ENCODE data around the gene NOX5. TPM values are rescaled to one million over a fixed set of nuclear protein-coding genes. Genes with fewer than 3 reads are reported as not detected.

Gene NOX5
- total RNA-seq, 1 experiment from 2014 or later, result 0.91 TPM

DNA sequence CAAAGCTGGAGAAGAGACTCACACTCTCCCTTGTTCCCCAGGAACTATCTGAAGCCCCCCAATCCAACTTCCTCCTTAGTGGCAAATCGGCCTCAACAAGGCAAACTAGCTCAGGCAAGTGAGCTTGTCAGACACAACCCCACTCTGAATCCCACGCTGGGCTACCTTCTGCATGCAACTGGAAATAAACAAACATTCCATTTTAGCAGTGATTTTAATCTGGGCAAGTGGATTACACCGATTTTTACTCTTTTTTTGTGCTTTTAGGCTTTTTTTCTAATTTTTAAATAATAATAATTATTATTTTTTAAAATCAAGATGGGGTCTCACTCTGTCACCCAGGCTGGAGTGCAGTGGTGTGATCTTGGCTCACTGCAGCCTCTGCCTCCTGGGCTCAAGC lies 2.9 kb upstream of the NOX5 start:
- ChIA-PET RAD21 (ENCODE audit: low non-redundant PET in 1 of 2, low total read pairs in 2 of 2, uncharacterized antibody in 2 of 2, unreplicated experiment in 2 of 2) (no interaction called here), CTCF (interaction anchor here (2.2 kb wide), 1 partner anchor 20 kb away, joined by 6 read pairs; no protein-coding TSS in a partner anchor), POLR2A (no interaction called here)
- Histone ChIP-seq H3K27me3 (ENCODE audit: insufficient read depth, low read length) (no peaks in the 10 kb centered on the region), H3K9ac (ENCODE audit: low read length) (no peak overlapping the region), H3K9me3 (ENCODE audit: control insufficient read depth in 1 of 2, insufficient read depth in 1 of 2, low read depth in 1 of 2, low read length in 2 of 2) (0 out of 4 replicates have a peak, but pooled peaks cover 0 to 8% of the 10 kb centered on the region in 2 experiments), H3K27ac (ENCODE audit: low read depth, low read length) (no peak overlapping the region), H3K79me2 (ENCODE audit: insufficient read depth, low read length) (no peaks in the 10 kb centered on the region), H2AFZ (ENCODE audit: low read depth, low read length, poor library complexity, severe bottlenecking) (no peak overlapping the region), H3K4me1 (ENCODE audit: control insufficient read depth in 1 of 2, insufficient read depth in 2 of 2, low read length in 2 of 2) (peaks cover 0 to 8% of the 10 kb centered on the region in 2 experiments; a peak in 2 of 4 replicates), H3K4me3 (replicated peaks in 1 of 2; ENCODE audit: low read depth in 1 of 2, low read length in 2 of 2) (no peak overlapping the region), H3K9me2 (ENCODE audit: insufficient read depth) (no peaks in the 10 kb centered on the region), H3K36me3 (ENCODE audit: control insufficient read depth in 1 of 2, insufficient read depth in 2 of 2, low read length in 2 of 2) (no peaks in the 10 kb centered on the region), H3K4me2 (ENCODE audit: low read length) (no peak overlapping the region), H4K20me1 (ENCODE audit: insufficient read depth) (no peaks in the 10 kb centered on the region)
- ATAC-seq (no peak), DNase-seq (ENCODE audit: low read depth, low spot score) (no peak)
- intact Hi-C loops (cut with micrococcal nuclease), result no loop called here
- no TSS peak for BruUV-seq (replicated peaks)
- TF ChIP-seq CBX3 (IDR thresholded peaks at IDR 0.05; ENCODE audit: low read depth) (no peak), POLR2A (IDR thresholded peaks at IDR 0.05; ENCODE audit: borderline replicate concordance, extremely low read depth, insufficient read depth, insufficient read length) (no peak), TCF7L2 (IDR thresholded peaks at IDR 0.05; ENCODE audit: borderline replicate concordance, extremely low read depth, insufficient read depth, insufficient read length) (no peak), EGR1 (IDR thresholded peaks at IDR 0.05; ENCODE audit: low read depth) (no peak), YY1 (IDR thresholded peaks at IDR 0.05; ENCODE audit: extremely low read depth, insufficient replicate concordance, low read depth, low read length) (no peak), ELF1 (IDR thresholded peaks at IDR 0.05; ENCODE audit: borderline replicate concordance, low read depth) (no peak), CEBPB (IDR thresholded peaks at IDR 0.05; ENCODE audit: low read depth) (no peak), SRF (IDR thresholded peaks at IDR 0.05; ENCODE audit: low read depth) (no peak), EZH2 (IDR thresholded peaks at IDR 0.05) (no peak)
- TF ChIP-seq, protein P1, sequence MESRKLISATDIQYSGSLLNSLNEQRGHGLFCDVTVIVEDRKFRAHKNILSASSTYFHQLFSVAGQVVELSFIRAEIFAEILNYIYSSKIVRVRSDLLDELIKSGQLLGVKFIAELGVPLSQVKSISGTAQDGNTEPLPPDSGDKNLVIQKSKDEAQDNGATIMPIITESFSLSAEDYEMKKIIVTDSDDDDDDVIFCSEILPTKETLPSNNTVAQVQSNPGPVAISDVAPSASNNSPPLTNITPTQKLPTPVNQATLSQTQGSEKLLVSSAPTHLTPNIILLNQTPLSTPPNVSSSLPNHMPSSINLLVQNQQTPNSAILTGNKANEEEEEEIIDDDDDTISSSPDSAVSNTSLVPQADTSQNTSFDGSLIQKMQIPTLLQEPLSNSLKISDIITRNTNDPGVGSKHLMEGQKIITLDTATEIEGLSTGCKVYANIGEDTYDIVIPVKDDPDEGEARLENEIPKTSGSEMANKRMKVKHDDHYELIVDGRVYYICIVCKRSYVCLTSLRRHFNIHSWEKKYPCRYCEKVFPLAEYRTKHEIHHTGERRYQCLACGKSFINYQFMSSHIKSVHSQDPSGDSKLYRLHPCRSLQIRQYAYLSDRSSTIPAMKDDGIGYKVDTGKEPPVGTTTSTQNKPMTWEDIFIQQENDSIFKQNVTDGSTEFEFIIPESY (IDR thresholded peaks at IDR 0.05; ENCODE audit: extremely low read depth, insufficient replicate concordance, low read length), result no peak
- TF ChIP-seq, protein P2, sequence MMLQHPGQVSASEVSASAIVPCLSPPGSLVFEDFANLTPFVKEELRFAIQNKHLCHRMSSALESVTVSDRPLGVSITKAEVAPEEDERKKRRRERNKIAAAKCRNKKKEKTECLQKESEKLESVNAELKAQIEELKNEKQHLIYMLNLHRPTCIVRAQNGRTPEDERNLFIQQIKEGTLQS (IDR thresholded peaks at IDR 0.05), result no peak
- TF ChIP-seq, protein P3, sequence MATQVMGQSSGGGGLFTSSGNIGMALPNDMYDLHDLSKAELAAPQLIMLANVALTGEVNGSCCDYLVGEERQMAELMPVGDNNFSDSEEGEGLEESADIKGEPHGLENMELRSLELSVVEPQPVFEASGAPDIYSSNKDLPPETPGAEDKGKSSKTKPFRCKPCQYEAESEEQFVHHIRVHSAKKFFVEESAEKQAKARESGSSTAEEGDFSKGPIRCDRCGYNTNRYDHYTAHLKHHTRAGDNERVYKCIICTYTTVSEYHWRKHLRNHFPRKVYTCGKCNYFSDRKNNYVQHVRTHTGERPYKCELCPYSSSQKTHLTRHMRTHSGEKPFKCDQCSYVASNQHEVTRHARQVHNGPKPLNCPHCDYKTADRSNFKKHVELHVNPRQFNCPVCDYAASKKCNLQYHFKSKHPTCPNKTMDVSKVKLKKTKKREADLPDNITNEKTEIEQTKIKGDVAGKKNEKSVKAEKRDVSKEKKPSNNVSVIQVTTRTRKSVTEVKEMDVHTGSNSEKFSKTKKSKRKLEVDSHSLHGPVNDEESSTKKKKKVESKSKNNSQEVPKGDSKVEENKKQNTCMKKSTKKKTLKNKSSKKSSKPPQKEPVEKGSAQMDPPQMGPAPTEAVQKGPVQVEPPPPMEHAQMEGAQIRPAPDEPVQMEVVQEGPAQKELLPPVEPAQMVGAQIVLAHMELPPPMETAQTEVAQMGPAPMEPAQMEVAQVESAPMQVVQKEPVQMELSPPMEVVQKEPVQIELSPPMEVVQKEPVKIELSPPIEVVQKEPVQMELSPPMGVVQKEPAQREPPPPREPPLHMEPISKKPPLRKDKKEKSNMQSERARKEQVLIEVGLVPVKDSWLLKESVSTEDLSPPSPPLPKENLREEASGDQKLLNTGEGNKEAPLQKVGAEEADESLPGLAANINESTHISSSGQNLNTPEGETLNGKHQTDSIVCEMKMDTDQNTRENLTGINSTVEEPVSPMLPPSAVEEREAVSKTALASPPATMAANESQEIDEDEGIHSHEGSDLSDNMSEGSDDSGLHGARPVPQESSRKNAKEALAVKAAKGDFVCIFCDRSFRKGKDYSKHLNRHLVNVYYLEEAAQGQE (IDR thresholded peaks at IDR 0.05; ENCODE audit: low read depth), result no peak
